GM04504 (cell line): ENCODE results near the gene HES4.

Source experiments
- DNase-seq: peaks from one replicate; pipeline ENCODE4 v3.0.0-alpha.2; 2012; ENCODE audit warnings: low read depth

HES4 gene

GRCh38 chr1:965526-966134 is 34.3 kb downstream of the HES4 start:
- DNase-seq, result no peak

GRCh38 chr1:964691-965525 is 35.0 kb downstream of the HES4 start:
- DNase-seq, result no peak

DNA sequence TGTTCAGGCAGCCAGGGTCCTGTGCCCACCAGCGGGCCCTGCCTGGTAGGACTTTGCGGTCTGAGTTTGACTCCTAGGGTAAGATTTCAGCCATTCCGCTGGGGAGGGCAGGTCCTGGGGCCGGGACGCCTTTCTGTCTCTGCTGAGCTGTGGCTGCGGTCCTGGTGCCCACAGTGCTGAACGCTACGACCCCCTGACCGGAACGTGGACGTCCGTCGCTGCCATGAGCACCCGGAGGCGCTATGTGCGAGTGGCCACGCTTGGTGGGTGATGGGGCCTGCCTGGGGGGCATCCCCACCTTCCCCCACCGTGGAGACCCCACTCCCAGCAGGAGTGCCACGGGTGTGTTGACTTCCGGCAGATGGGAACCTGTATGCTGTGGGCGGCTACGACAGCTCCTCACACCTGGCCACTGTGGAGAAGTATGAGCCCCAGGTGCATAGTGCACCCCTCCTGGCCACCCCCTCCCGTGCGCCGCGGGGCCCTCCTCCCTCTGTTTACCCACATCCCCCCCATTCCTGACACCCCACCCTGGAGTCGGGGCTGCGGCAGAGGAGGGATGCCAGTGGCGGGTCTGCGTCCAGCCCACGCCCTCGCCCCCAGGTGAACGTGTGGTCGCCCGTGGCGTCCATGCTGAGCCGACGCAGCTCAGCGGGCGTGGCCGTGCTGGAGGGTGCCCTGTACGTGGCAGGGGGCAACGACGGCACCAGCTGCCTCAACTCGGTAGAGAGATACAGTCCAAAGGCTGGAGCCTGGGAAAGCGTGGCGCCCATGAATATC is 36.0 kb downstream of the HES4 start:
- DNase-seq, result no peak

DNA sequence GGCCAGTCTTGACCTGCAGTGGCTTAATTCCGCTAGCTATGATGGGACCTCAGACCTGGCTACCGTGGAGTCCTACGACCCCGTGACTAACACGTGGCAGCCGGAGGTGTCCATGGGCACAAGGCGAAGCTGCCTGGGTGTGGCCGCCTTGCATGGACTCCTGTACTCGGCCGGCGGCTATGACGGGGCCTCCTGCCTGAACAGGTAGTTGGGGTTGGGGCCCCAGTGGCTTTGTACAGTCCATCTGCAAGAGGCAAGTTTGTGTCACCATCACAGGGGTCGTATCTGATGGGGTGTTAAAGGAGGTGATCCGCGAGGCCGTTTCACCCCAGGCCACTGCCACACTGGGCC is 36.6 kb downstream of the HES4 start:
- no peak for DNase-seq

- DNase-seq, result no peak
Observed at GRCh38 chr1:962381-963300, 37.3 kb downstream of the HES4 start.

GRCh38 chr1:961132-961669 is 38.7 kb downstream of the HES4 start:
- no peak for DNase-seq

GRCh38 chr1:960363-961131 is 39.4 kb downstream of the HES4 start, which contains the start of gene KLHL17:
KLHL17 (plus strand) TSS chr1:960584; CDS start chr1:960694, 110 bp downstream.
- DNase-seq, result no peak

DNA sequence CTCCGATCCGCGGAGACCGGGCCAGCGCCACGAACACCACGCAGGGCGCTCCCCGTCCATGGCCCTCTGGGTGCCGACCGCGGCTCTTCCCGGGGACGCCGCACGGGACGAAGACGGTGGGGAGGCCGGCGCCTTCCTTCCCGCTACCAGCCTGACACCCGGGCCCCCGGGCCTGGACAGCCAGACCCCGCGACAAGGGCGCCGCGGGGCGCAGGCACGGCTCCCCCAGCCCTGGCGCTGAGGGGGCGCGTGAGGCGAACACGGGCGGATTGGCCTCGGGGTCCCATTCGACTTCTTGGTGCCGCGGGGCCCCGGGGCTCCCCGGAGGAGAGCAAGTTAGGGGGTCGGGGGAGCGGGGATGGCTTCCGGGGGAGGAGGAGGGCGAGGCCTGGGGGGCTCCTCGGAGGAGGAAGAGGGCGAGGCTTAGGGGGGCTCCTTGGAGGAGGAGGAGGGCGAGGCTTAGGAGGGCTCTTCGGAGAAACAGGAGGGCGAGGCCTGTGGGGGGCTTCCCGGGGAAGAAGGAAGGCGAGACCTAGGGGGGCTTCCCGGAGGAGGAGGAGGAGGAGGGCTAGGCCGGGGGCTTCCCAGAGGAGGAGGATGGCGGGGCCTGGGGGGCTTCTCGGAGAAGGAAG is 40.0 kb downstream of the HES4 start:
- DNase-seq, result no peak

DNA sequence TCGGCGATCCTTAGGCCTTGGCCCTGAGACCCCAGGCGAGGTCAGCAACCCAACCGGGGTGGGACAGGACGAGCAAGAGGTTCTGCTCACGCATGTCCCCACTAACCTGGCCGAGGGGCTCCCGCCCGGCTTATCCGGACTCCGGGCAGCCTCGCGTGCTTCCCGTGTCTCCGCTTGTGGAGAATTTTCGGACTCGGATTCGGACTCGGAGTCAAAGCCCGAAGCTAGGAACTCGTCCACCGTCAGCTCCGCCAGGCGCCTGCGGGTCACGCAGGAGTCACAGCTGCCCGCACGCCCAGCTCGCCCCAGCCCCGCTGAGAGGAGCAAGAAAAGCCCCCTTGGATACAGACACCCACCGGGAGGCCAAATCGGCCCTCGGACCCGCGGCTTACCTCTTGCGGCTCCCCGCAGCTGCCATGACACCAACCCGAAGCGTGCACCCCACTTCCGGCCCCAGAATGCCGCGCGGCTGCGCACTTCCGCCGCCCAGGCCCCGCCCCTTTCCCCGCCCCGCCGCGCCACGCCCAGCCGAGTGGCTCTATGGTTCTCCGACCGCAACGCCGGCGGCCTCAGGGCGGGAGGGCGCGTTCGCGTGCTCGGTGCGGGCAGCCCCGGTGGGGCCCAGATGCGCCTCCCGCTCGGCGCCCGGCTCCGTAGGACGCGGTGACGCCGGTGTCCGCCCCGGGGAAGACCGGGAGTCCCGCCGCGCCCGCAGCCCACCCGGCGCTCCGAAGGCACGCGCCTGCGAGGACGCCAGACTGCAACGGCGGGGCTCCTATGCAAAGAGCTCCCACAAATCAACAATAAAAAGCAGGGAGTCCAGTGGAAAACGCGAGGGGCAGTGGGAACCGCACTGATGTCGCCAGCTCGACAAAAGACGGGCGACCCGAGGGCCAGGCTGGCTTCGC is 40.8 kb downstream of the HES4 start, which contains the start of gene NOC2L:
NOC2L (minus strand) TSS at position 434 of the 908 bp plus-strand sequence; CDS start at position 418, 16 bp downstream.
- peak; percentile 71 for DNase-seq

GRCh38 chr1:956636-957035 is 43.3 kb downstream of the HES4 start:
- DNase-seq, result no peak

GRCh38 chr1:955474-955873 is 44.4 kb downstream of the HES4 start:
- no peak for DNase-seq

- DNase-seq, result no peak
Observed at GRCh38 chr1:954927-955326, 45.0 kb downstream of the HES4 start.

GRCh38 chr1:953524-954320 is 46.2 kb downstream of the HES4 start:
- DNase-seq, result no peak

- no peak for DNase-seq
Observed at GRCh38 chr1:952603-953002, 47.3 kb downstream of the HES4 start.

DNA sequence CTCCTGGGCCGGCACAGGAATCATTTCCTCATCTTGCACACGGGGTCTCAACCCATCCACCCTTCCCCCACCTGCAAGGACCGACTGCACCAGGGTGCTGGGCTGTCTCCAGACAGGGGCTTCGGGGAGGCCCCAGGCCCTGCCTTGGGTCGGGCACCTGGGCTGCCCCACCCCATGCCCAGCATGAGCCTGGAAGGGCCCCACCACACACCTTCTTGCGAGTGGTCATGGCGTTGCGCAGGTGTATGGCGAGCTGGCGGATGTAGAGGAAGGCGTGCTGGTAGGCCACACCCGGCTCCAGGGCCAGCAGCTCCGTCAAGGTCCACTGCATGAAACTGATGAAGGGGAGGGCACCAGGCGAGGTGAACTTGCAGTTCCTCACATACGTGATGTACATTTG is 47.7 kb downstream of the HES4 start:
- no peak for DNase-seq

DNA sequence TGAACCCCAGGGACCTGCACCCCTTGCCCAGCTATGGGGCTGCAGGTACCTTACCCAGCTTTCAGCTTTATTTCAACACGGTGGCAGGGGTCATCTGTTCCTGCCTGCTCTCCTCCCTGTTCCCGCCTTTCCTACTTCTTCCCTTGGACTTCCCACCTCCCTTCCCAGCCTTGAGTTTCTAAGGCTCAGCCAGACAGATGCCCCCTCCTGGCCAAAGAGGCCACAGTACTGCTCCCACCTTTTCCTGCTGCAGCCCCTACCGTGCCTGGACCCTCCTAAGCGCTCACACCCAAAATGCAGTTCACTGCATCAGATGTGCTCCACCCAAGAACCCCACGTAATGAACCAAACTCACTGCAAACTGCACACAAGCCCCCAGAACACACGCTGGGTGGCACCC is 48.5 kb downstream of the HES4 start:
- no peak for DNase-seq

DNA sequence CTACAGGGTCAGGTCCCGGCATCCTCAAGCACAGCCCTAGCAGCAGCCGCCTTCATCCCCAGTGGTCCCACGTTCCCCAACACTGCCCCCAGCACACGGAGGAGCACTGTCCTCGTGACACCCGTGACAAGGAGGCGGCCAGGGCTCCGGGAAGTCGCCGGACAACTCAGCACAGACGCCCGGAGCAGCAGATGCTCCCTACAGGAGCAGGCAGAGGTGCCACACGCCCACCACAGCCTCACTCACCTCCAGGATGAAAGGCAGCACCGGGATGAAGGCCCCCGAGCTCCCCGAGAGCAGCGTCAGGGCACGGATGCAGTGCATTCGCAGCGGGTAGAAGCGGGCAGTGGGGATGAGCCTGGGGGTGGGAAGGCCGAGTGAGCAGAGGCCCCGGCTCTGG is 49.0 kb downstream of the HES4 start:
- no peak for DNase-seq

- DNase-seq, result no peak
Observed at GRCh38 chr1:950268-950667, 49.6 kb downstream of the HES4 start.
